CD4-positive, alpha-beta T cell treated with Interferon alpha-2 for 1 hour (primary cell): ENCODE measurements around the gene RORB.
"Not testable (repeated sequence)": the region's sequence is repeated elsewhere in the genome, so short reads cannot be mapped to it uniquely, and the experiment has no call there.

Experiments
- DNase-seq, 2 donors: peaks; one replicate each; pipeline ENCODE4 v3.0.0-alpha.2; 2020 to 2022

RORB gene

GRCh38 chr9:74517188-74517587 lies 20.1 kb downstream of the RORB start:
- DNase-seq, result no peak

- no peak for DNase-seq
Observed at GRCh38 chr9:74519419-74519818, 22.3 kb downstream of the RORB start.

DNA sequence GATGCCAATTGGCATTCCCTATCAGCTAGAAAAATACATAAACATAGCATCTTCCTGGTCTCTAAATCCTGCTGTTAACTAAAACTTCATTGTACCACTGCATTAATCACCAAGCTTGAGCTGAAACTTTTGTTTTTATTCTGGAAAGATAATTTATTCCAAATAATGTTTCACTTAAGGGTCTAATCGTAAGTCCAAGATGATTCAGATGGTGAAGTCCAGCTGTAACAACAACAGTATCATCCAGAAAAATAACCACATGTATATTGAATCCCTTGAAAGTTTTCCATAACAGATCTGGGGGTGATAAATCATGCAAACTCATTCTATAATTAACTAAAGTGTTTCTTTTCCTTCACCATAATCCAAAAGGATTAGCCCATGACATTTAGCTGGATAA lies 23.9 kb downstream of the RORB start:
- no peak for DNase-seq

- no peak for DNase-seq
Observed at GRCh38 chr9:74524289-74524688, 27.2 kb downstream of the RORB start.

DNA sequence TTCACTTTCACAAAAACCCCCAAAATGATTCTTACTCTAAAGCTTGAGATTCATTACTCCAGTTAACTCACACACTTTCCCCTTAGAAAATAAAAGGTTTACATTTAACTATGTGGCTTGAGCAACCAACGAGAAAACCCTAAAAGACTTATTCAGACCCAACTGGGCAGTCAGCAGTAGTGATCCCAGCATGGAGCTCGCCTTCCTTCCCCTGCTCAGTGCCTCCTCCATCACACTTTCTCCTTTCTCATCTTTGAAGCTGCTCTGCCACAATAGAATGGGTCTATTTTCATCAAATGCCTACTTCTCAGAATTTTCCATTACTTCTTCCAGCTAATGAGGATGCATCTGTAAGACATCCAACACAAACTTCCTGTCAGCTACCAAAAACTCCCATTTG lies 29.1 kb downstream of the RORB start:
- DNase-seq, result no peak

DNA sequence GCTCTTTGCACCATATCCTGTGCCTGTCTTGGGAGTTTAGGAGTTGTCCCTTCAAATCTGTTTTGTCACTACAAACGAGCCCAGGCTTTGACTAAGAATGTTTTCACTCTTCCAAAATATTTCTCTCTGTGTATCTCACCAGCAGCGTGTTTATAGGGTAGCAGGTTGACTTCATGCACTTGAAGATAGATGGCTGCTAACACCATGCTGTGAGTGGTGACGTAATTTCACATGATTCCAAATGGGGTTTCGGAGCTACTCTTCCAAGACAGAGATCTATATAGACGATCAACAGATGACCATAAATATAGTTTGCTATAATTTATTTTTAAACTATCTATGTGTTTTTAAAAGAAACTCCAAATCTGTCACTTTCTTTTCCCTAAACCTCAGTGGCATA lies 30.6 kb downstream of the RORB start:
- no peak for DNase-seq

- no peak for DNase-seq
Observed at GRCh38 chr9:74528207-74528606, 31.1 kb downstream of the RORB start.

DNA sequence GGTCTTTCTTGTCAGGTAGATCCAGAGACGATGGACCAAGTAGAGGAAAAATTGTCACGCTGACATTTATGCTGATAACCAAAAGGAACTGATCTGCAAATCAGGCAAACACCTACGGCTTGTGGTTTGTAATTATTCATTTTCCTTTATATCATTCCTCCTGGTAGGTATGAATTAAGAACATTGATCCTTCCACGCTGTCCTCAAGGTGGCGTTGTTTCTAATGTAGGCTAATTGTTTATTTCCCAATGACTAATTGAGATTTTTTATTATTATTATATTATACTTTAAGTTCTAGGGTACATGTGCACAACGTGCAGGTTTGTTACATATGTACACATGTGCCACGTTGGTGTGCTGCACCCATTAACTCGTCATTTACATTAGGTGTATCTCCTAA lies 33.3 kb downstream of the RORB start:
- not testable (repeated sequence) for DNase-seq

DNA sequence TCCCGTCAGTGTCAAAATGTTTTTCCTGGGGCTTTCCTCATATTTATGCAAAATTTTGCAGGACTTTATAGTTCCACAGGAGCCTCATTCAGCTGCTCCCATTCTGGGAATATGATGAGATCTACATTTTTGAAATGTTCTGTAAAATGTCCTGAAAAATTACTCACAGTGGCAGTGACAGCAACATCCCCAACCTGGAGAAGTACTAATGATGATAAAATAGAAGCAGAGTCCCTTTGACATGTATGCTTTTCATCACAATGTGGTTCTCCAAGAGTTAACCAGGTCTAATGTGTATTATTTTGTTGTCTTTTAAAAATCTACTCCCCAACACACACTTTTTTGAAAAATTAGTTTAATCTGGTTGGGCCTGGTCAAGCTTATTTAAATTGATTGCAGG lies 36.1 kb downstream of the RORB start:
- DNase-seq, result no peak

DNA sequence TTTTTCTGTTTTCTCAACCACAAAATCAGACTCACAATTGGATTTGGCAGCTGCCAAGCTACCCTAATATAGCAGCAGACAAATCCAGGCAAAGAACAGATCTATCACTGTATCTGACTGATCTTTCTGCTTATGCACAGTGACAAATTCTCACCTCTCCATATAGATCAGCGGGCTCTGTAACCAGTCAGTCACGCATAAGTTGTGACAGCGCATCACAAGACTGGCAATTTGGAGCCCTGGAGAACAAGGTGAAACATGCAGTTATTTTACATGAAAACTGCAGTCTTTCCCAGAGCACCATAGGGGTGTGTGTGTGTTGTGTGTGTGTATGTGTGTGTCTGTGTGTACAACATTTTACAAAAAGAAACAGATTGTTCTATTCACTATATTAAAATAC lies 37.7 kb downstream of the RORB start:
- no peak for DNase-seq

- DNase-seq, result no peak
Observed at GRCh38 chr9:74543145-74543544, 46.0 kb downstream of the RORB start.

- DNase-seq, result no peak
Observed at GRCh38 chr9:74551266-74551665, 54.1 kb downstream of the RORB start.

DNA sequence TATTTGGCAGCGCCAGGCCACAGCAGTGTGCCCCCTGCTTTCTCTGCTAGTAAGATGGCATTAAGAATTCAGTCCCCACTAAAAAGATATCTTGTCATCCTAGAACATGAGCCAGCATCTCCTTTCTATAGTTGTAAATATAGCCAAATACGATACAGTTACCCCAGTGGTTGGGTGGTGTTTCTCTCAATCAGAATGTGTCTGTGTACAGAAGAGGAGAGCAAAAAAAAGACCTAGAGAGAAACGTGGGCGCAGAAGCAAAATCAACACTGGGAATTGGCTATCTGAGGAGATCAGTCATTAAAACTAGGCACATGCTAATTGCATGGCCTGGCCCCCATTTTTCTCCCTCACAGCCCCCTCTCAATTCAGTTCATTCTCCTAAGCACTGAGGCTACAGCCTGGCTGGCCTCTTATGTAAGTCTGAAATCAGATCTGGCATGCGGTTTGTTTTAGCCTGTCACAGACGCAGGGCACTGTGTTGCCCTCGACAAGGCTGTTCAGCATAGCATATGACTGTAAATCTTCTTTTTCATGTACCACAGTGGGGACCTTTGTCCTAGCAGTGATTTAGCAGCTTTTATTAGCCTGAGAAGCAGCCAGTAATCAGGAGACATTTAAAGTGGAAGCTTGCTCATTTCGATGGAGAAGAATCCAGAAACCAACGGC lies 57.8 kb downstream of the RORB start:
- no peak for DNase-seq

GRCh38 chr9:74555565-74555964 lies 58.4 kb downstream of the RORB start:
- DNase-seq, result no peak

DNA sequence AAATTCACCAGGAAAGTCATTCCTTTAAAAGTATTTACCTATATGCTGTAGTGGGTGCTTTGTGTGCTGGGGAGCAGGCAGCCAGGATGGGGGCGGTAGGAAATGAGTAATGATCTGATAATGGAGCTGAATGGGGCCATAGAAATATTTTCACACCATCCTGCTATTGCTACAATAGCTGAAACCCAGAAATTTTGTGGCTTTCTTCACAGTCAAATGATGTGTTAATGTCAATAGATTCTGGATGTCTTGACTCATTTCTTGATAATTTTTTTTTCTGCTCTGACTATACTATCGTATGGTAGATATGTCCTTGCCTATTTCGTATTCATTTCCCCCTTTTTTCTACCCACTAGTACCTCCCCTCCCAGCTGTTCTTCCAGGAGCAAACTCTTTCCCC lies 59.5 kb downstream of the RORB start:
- DNase-seq, result no peak

GRCh38 chr9:74557571-74557970 lies 60.4 kb downstream of the RORB start:
- DNase-seq, result no peak

- no peak for DNase-seq
Observed at GRCh38 chr9:74562611-74563010, 65.5 kb downstream of the RORB start.

- DNase-seq, result peak in 1 of 2 donors; percentile 12
Observed at GRCh38 chr9:74570879-74571512, 73.9 kb downstream of the RORB start.

- DNase-seq, result no peak
Observed at GRCh38 chr9:74573640-74574191, 76.6 kb downstream of the RORB start.

- DNase-seq, result no peak
Observed at GRCh38 chr9:74576176-74576575, 79.0 kb downstream of the RORB start.

DNA sequence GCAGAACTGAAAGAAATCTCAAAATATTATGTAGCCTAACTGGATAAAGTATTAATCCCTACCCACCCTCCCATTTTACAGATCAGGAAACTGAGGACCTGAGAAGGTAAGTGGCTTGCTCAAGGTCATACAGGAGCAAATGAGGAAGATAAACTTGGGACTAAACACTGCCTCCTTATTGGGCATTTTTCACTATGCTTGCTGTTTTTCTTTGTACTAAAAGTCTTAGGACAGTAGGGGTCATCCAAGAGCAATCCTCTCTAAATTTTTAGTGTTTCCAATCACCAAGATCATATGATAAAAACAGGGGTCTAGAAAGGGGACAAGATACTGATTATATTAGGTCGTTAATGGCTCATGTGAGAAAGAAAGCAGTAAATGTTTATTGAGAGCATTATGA lies 80.8 kb downstream of the RORB start:
- DNase-seq, result no peak

DNA sequence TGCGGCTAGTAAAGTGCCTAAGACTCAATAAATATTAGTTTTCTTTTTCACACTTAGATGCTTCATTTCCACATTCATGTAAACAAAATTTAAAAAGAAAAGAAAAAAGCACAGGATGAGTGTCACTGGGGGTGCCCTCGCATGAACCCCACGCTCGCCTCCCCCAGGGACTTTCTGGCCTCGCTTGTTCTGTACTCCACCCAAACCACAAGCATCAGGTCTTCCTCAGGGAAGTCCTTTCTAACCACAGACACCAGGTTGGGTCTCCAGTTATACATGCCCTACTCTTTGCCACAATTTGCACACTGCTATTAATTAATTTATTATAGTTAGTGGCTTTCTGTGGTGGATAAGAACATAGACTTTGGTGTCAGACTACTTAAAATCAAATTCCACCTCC lies 92.4 kb downstream of the RORB start:
- DNase-seq, result no peak

DNA sequence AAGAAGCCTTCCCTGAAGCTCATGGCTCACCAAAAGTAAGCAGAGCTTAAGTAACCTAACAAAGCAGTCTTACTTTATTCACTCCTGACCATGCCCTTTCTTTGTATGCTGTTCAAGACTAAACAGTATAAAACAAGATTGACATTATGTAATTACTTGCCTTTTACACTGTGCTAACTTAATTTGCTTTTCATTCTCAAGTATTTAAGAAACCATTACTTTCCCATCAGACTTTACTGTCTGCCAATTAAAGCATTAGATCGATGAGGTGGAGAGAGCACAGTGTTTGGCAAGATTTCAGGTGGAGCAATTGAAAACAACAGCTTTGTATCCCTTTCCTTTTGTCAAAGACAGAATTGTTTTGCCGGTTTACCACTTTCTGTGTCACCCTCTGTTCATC lies 98.2 kb downstream of the RORB start:
- no peak for DNase-seq

GRCh38 chr9:74598874-74599273 lies 101.7 kb downstream of the RORB start:
- DNase-seq, result no peak
